DMS114 treated with DMSO at 0.1 percent for 48 hours (cell line): ENCODE data around the gene WIPF2.

Experiments
- DNase-seq: peaks from one replicate; lab custom pipeline; 2025; ENCODE audit not compliant: unreplicated experiment; lab: John Stamatoyannopoulos, UW

WIPF2 gene

GRCh38 chr17:40323391-40324381 lies 104.6 kb downstream of the WIPF2 start:
- no peak for DNase-seq

GRCh38 chr17:40325156-40326013 lies 106.3 kb downstream of the WIPF2 start:
- DNase-seq, result no peak

GRCh38 chr17:40326014-40326831 lies 107.1 kb downstream of the WIPF2 start:
- DNase-seq, result no peak

GRCh38 chr17:40326832-40327199 lies 107.7 kb downstream of the WIPF2 start:
- DNase-seq, result no peak

- no peak for DNase-seq
These were observed 108.2 kb downstream of the WIPF2 start for GRCh38 chr17:40327244-40327729.

DNA sequence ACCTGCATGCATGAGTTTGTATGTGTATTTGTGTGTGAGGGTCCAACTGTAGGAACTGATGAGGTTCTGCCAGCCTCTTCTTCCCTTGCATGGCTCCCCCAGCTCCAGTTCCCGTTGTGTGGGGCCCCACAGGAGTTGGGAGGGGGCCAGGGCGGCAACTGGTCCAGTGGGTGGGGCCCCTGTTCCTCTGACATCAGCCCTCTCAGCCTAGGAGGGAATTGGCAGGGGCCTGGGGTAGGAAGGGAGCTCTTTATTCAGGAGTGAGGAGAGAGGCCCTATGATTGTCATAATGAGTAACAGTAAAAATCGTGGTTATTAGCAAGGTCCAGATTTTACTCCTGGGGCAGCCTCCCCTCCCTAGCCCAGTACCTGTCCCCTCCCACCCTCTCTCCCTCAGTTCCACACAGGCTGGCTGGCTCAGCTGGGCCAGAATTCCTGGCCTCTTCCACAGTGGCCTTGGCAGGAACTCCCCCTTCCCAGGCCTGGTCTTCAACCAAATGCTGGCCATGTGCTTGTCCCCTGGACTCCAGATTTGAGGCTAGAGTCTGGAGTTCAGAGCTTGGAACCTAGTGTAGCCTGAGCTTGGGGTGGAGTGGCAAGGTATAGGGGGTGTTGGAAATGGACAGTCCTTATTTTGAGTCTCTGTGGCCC lies 108.8 kb downstream of the WIPF2 start:
- no peak for DNase-seq

GRCh38 chr17:40328386-40328766 lies 109.3 kb downstream of the WIPF2 start:
- DNase-seq, result no peak

GRCh38 chr17:40329839-40330794 lies 111.0 kb downstream of the WIPF2 start:
- no peak for DNase-seq

DNA sequence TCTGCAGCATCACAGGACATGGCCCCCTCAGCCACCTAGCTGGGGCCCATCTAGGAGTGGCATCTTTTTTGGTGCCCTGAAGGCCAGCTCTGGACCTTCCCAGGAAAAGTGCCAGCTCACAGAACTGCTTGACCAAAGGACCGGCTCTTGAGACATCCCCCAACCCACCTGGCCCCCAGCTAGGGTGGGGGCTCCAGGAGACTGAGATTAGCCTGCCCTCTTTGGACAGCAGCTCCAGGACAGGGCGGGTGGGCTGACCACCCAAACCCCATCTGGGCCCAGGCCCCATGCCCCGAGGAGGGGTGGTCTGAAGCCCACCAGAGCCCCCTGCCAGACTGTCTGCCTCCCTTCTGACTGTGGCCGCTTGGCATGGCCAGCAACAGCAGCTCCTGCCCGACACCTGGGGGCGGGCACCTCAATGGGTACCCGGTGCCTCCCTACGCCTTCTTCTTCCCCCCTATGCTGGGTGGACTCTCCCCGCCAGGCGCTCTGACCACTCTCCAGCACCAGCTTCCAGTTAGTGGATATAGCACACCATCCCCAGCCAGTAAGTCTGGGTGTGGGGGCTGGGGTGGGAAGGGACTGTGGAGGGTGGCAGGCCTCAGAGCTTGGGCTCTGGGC lies 111.9 kb downstream of the WIPF2 start:
- DNase-seq, result no peak

DNA sequence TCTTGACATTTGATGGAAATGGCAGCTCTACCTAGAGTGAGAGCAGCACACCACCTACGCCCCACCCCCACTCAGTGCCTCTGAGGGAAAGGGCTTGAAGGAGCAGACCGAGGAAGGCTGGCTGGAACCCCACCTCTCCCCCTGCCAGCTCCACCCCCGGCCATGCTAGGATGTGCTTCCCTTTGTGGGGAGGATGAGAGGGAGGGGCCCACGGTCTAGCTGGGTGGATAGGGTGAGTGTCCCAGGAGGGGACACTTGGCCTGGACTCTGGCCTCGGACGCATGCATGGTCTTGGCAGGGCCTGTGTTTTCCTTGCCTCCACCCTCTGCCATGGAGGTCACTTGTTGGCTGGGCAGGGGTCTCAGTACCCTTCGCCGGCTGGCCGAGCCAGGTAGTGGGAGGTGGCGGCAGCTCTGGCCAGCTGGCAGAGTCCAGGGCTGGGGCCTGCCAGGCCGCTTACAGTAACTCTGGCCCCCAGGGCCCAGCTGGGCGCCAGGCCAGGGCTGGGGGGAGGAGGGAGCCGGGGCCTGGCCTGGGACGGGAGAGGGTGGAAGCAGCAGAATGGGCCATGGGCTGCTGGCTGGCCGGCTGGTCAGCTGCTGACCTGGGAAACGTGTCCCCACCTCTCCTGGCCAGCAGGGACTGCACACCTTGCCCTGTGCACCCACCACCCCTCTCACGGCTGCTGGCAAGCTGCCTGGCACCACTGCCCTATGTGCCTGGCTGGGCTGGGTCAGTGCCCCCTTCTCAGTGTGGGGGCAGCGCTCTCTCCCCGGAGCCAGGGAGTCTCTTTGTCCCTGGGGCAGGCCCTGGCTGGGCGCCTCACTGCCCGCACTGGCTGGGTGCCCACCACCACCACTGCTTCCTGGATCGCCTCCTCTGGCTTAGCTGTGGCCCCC lies 112.9 kb downstream of the WIPF2 start:
- no peak for DNase-seq
